OCI-LY3 (cell line): Measurements from ENCODE around the gene NFATC2IP.

Source experiments
- EZH2phosphoT487 ChIP-seq: fragments of 200-600 bp; shearing (Covaris generic); IDR thresholded peaks from 2 replicates; pipeline ENCODE4 v1.6.1; 2018; ENCODE audit warnings: antibody characterized with exemption, mixed run types, low read depth
- TF ChIP-seq, protein P1 (sequence below): fragments of 200-600, 300-600 bp; sonication (generic); IDR thresholded peaks from 2 replicates; pipeline ENCODE4 v1.5.1; 2014; ENCODE audit warnings: antibody characterized with exemption, low read length, low read depth

DNA sequence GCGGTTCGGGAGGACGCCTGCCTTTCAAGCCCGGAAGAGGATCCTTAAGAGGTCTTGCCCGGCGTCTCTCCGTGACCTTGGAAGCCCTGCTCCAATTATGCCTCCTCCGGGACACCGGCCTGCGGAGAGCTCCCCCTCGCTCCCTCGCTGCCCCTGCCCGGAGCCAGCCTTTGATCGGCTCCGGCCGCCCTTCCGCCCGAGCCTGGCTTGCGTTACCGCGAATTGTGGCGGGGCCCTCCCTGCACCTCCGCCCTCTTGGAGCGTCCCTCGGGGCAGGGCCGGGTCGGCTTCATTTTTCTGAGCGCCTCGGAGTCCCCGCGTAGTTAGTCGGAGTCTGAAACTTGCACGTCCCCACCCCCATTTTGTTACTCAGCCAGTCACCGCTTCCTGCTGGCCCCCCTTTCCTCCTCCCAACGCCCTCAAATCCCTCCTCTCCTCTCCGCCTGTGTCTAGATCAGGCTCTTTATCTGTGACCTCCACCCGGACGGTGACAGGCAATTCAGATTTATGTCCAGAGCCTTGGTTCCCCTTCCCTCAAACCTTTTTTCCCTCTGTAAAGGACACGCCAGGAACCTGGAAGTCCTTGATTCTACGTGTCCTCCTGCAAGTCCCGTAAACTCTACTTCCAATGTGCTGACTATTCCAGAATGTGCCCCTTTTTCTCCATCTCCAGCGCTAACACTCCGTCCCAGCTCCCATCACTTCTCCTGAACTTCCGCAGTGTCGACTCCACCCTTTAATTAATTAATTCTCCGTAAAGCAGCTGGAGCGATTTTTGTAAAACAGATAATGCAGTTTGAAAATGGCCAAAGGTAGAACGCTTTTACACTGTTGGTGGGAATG, 25.1 kb upstream of the NFATC2IP start:
- TF ChIP-seq, protein P1, sequence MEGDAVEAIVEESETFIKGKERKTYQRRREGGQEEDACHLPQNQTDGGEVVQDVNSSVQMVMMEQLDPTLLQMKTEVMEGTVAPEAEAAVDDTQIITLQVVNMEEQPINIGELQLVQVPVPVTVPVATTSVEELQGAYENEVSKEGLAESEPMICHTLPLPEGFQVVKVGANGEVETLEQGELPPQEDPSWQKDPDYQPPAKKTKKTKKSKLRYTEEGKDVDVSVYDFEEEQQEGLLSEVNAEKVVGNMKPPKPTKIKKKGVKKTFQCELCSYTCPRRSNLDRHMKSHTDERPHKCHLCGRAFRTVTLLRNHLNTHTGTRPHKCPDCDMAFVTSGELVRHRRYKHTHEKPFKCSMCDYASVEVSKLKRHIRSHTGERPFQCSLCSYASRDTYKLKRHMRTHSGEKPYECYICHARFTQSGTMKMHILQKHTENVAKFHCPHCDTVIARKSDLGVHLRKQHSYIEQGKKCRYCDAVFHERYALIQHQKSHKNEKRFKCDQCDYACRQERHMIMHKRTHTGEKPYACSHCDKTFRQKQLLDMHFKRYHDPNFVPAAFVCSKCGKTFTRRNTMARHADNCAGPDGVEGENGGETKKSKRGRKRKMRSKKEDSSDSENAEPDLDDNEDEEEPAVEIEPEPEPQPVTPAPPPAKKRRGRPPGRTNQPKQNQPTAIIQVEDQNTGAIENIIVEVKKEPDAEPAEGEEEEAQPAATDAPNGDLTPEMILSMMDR: no peak
- TF ChIP-seq EZH2phosphoT487: no peak
